ENCODE data around the gene EXOC6B.
"Not testable (repeated sequence)": the region's sequence is repeated elsewhere in the genome, so short reads cannot be mapped to it uniquely, and the experiment has no call there.

Gene EXOC6B

DNA sequence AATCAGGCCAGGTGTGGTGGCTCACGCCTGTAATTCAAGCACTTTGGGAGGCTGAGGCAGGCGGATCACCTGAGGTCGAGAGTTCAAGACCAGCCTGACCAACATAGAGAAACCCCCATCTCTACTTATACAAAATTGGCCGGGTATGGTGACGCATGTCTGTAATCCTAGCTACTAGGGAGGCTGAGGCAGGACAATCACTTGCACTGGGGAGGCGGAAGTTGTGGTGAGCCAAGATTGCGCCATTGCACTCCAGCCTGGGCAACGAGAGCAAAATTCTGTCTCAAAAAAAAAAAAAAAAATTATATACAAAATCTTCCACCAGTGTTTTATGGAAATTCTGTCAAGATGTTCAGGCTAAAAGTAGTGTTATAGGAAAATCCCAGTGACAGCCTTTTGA, 290.2 kb downstream of the EXOC6B start:
- H3K27me3 Mint-ChIP-seq; H3K27ac Mint-ChIP-seq; DNase-seq; H3K4me3 Mint-ChIP-seq; H3K9me3 Mint-ChIP-seq; ATAC-seq (replicated peaks); H3K36me3 Mint-ChIP-seq (ENCODE audit: insufficient read depth); H3K4me1 Mint-ChIP-seq (ENCODE audit: low read depth in 2 of 2): not testable (repeated sequence)

DNA sequence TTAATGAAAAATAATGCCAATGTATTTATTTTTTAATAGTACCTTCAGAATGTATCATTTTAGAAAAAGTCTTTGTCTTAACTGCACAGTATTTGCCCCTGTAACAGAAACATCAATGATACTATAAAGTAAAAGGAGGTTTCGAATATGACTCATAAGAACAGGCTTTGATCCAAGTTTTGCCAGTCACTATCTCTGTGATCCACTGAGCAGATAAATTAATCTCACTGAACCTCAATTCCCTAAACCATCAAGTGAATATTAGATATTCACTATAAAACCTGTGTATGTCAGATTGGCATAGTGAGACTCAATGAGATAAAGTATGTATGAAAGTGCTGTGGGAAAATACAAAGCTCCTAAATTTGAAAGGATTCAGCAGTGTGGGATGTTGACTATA, 292.1 kb downstream of the EXOC6B start:
- Mint-ChIP-seq H3K36me3 (ENCODE audit: insufficient read depth) (no peaks in the 10 kb centered on the region), H3K4me1 (ENCODE audit: low read depth in 2 of 2) (no peaks in the 10 kb centered on the region), H3K9me3 (no peaks in the 10 kb centered on the region), H3K27ac (no peak overlapping the region), H3K4me3 (no peak overlapping the region), H3K27me3 (no peaks in the 10 kb centered on the region)
- DNase-seq (no peak), ATAC-seq (replicated peaks) (no peak)

GRCh38 chr2:72527424-72527823, 298.4 kb downstream of the EXOC6B start:
- no peaks in the 10 kb centered on the region for H3K4me1 Mint-ChIP-seq (ENCODE audit: low read depth in 2 of 2)

DNA sequence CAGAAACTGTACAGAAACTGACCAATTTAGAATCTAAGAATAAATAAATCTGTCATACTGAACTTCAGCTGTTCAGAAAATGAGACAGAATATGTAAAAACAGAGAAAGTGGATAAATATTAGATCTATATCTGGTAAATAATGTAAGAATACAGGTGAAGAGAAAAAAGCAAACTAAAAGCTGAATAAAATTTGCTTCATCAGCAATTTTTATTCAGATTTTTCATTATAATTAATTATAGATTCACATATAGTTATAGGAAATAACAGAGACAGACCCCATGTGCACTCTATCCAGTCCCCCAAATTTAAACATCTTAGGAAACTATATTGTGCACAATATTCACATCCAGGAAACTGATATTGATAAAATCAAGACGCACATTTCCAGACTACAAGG, 299.2 kb downstream of the EXOC6B start:
- H3K9me3 Mint-ChIP-seq: no peaks in the 10 kb centered on the region
- no peaks in the 10 kb centered on the region for H3K4me1 Mint-ChIP-seq (ENCODE audit: low read depth in 2 of 2)
- H3K27me3 Mint-ChIP-seq: no peaks in the 10 kb centered on the region
- no peaks in the 10 kb centered on the region for H3K36me3 Mint-ChIP-seq (ENCODE audit: insufficient read depth)
- ATAC-seq (replicated peaks) (no peak), DNase-seq (no peak)
- no peak overlapping the region for H3K27ac Mint-ChIP-seq
- no peak overlapping the region for H3K4me3 Mint-ChIP-seq

More at GRCh38 chr2:72527424-72527823, 298.4 kb downstream of the EXOC6B start:
- ATAC-seq (replicated peaks) (no peak), DNase-seq (no peak)
- H3K4me3 Mint-ChIP-seq: no peak overlapping the region
- H3K9me3 Mint-ChIP-seq: no peaks in the 10 kb centered on the region
- no peaks in the 10 kb centered on the region for H3K36me3 Mint-ChIP-seq (ENCODE audit: insufficient read depth)
- H3K27me3 Mint-ChIP-seq: no peaks in the 10 kb centered on the region
- H3K27ac Mint-ChIP-seq: no peak overlapping the region

- peaks cover 0 to 4% of the 10 kb centered on the region in 2 donors for H3K4me1 Mint-ChIP-seq (ENCODE audit: low read depth in 2 of 2)
- H3K27me3 Mint-ChIP-seq: no peaks in the 10 kb centered on the region
- DNase-seq: no peak
- no peaks in the 10 kb centered on the region for H3K9me3 Mint-ChIP-seq
- H3K27ac Mint-ChIP-seq: no peak overlapping the region
- no peak for ATAC-seq (replicated peaks)
- no peaks in the 10 kb centered on the region for H3K36me3 Mint-ChIP-seq (ENCODE audit: insufficient read depth)
- H3K4me3 Mint-ChIP-seq: no peak overlapping the region
Measured at GRCh38 chr2:72524071-72524470, 301.8 kb downstream of the EXOC6B start.

DNA sequence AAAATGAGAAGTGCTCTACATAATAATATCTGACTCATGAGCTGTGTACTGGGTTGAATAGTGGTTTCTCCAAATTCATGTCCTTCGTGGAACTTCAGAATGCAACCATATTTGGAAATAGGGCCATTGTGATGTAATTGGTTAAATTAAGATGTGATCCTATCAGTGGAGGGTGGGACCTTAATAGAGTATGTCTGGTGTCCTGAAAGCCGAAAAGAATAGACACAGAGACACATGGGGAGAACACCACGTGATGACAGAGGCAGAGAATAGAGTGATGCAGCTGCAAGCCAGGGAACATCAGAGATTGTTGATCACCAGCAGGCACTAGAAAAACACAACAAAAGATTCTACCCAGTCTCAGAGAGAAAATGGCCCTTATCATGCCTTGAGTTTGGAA, 310.1 kb downstream of the EXOC6B start:
- Mint-ChIP-seq H3K4me1 (ENCODE audit: low read depth in 2 of 2) (peaks cover 0 to 4% of the 10 kb centered on the region in 2 donors), H3K36me3 (ENCODE audit: insufficient read depth) (no peaks in the 10 kb centered on the region), H3K4me3 (no peak overlapping the region), H3K9me3 (no peaks in the 10 kb centered on the region), H3K27me3 (no peaks in the 10 kb centered on the region), H3K27ac (no peak overlapping the region)
- no peak for ATAC-seq (replicated peaks)
- no peak for DNase-seq

- Mint-ChIP-seq H3K27me3 (no peaks in the 10 kb centered on the region), H3K36me3 (ENCODE audit: insufficient read depth) (no peaks in the 10 kb centered on the region), H3K9me3 (no peaks in the 10 kb centered on the region), H3K4me3 (no peak overlapping the region), H3K4me1 (ENCODE audit: low read depth in 2 of 2) (no peaks in the 10 kb centered on the region), H3K27ac (no peak overlapping the region)
- DNase-seq (no peak), ATAC-seq (replicated peaks) (no peak)
Measured at GRCh38 chr2:72513011-72513410, 312.8 kb downstream of the EXOC6B start.

- no peak for ATAC-seq (replicated peaks)
Measured at GRCh38 chr2:72512376-72512775, 313.5 kb downstream of the EXOC6B start.

GRCh38 chr2:72511906-72512305, 313.9 kb downstream of the EXOC6B start:
- no peaks in the 10 kb centered on the region for H3K4me1 Mint-ChIP-seq (ENCODE audit: low read depth in 2 of 2)
- no peak for ATAC-seq (replicated peaks)
- H3K27me3 Mint-ChIP-seq: no peaks in the 10 kb centered on the region
- H3K4me3 Mint-ChIP-seq: no peak overlapping the region
- no peaks in the 10 kb centered on the region for H3K9me3 Mint-ChIP-seq
- no peaks in the 10 kb centered on the region for H3K36me3 Mint-ChIP-seq (ENCODE audit: insufficient read depth)
- no peak overlapping the region for H3K27ac Mint-ChIP-seq
- DNase-seq: no peak

More at GRCh38 chr2:72512376-72512775, 313.5 kb downstream of the EXOC6B start:
- Mint-ChIP-seq H3K4me3 (no peak overlapping the region), H3K4me1 (ENCODE audit: low read depth in 2 of 2) (no peaks in the 10 kb centered on the region), H3K36me3 (ENCODE audit: insufficient read depth) (no peaks in the 10 kb centered on the region), H3K27ac (no peak overlapping the region), H3K9me3 (no peaks in the 10 kb centered on the region), H3K27me3 (no peaks in the 10 kb centered on the region)
- DNase-seq: no peak

DNA sequence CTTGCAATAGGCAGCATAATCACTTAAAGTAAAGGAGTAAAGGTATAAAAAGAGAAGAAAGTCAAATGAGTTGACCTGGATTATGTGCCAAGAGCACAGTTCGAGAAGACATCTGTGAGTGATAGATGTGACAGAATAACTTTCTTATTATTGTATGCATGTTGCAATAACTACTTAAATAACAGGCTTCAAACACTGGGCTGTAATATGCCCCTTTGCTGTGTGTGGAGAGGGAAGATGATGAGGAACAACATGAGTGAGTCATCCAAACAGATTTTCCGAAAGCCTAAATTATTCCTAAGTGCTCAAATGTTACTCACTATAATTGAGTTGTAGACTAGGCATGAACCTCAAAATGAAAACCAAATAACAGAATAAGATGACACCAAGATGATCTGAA, 328.1 kb downstream of the EXOC6B start:
- peaks cover 3% of the 10 kb centered on the region for H3K36me3 Mint-ChIP-seq (ENCODE audit: insufficient read depth)
- no peak overlapping the region for H3K27ac Mint-ChIP-seq

DNA sequence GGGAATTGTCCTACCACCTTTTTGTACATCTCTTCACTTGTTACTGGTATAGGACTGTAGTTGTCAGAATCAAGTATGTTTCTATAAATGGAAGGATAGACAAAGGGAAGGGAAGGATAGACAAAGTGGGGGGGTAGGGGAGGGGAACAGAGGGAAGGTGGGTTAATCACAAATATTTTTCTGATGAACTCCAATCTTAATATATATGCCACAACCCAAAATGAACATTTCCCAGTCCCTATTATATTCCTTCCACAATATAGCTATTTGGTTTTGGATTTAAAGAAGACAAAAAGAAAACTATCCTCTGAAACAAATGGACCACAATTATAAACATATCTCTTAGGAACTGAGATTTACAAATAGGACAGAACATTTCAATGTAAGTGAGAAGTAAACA, 329.4 kb downstream of the EXOC6B start:
- Mint-ChIP-seq H3K4me1 (ENCODE audit: low read depth in 2 of 2) (no peaks in the 10 kb centered on the region), H3K9me3 (no peaks in the 10 kb centered on the region), H3K4me3 (no peak overlapping the region), H3K36me3 (ENCODE audit: insufficient read depth) (peaks cover 4% of the 10 kb centered on the region), H3K27ac (no peak overlapping the region), H3K27me3 (no peaks in the 10 kb centered on the region)
- no peak for ATAC-seq (replicated peaks)
- DNase-seq: no peak

More for the DNA sequence above, 328.1 kb downstream of the EXOC6B start:
- no peaks in the 10 kb centered on the region for H3K4me1 Mint-ChIP-seq (ENCODE audit: low read depth in 2 of 2)
- no peaks in the 10 kb centered on the region for H3K27me3 Mint-ChIP-seq
- ATAC-seq (replicated peaks) (no peak), DNase-seq (no peak)
- no peak overlapping the region for H3K4me3 Mint-ChIP-seq
- H3K9me3 Mint-ChIP-seq: no peaks in the 10 kb centered on the region

DNA sequence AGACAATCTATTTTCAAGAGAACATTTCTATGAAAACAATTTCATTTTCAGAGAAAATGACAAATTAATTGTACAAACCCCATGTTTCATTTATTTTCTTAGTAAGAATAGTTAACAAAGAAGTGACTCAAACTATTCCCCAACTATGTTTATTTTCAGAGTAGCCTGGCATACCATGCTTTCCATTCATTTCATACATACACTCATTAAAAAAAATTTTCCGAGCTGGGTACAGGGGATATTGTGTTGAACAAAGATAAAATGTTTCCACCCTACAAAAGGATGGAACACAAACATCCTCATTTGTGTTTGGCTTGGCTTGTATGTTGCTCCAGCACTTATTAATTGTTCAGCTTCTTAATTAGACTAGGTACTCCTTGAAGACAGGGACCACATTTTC, 331.4 kb downstream of the EXOC6B start:
- Mint-ChIP-seq H3K4me1 (ENCODE audit: low read depth in 2 of 2) (no peaks in the 10 kb centered on the region), H3K27ac (no peak overlapping the region)

DNA sequence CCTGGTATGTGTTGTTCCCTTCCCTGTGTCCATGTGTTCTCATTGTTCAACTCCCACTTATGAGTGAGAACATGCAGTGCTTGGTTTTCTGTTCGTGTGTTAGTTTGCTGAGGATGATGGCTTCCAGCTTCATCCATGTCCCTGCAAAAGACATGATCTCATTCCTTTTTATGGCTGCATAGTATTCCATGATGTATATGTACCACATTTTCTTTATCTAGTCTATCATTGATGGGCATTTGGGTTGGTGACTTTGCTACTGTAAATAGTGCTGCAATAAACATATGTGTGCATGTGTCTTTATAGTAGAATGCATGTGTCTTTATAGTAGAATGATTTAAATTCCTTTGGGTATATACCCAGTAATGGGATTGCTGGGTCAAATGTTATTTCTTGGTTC, 341.2 kb downstream of the EXOC6B start:
- DNase-seq; H3K4me1 Mint-ChIP-seq (ENCODE audit: low read depth in 2 of 2); ATAC-seq (replicated peaks); H3K4me3 Mint-ChIP-seq; H3K9me3 Mint-ChIP-seq; H3K27me3 Mint-ChIP-seq; H3K27ac Mint-ChIP-seq; H3K36me3 Mint-ChIP-seq (ENCODE audit: insufficient read depth): not testable (repeated sequence)

More for the DNA sequence above, 331.4 kb downstream of the EXOC6B start:
- no peaks in the 10 kb centered on the region for H3K27me3 Mint-ChIP-seq
- no peaks in the 10 kb centered on the region for H3K9me3 Mint-ChIP-seq
- H3K4me3 Mint-ChIP-seq: no peak overlapping the region
- ATAC-seq (replicated peaks): no peak
- no peak for DNase-seq
- peaks cover 4% of the 10 kb centered on the region for H3K36me3 Mint-ChIP-seq (ENCODE audit: insufficient read depth)

DNA sequence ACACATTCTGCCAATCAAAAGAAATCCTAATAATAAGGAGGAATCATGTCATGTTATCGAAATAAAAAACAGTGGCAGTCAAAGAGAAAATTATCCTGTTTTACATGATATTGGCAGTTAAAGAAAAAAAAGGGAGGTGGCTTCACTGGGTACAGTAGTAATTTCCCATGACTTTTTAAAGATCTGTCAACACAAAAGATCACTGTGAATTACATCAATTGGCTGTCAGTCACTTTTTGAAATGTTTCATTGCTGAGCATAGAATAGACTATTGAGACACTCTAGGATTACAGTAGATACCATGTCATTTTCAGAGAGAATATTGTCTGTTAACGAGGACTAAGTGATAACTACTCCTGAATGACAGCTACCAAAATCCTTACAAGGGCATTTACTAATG, 342.5 kb downstream of the EXOC6B start:
- ATAC-seq (replicated peaks): no peak
- DNase-seq: no peak
- Mint-ChIP-seq H3K27me3 (no peaks in the 10 kb centered on the region), H3K27ac (no peak overlapping the region), H3K4me1 (ENCODE audit: low read depth in 2 of 2) (no peaks in the 10 kb centered on the region), H3K9me3 (peaks cover 0 to 5% of the 10 kb centered on the region in 2 donors), H3K36me3 (ENCODE audit: insufficient read depth) (peaks cover 9% of the 10 kb centered on the region), H3K4me3 (no peak overlapping the region)

DNA sequence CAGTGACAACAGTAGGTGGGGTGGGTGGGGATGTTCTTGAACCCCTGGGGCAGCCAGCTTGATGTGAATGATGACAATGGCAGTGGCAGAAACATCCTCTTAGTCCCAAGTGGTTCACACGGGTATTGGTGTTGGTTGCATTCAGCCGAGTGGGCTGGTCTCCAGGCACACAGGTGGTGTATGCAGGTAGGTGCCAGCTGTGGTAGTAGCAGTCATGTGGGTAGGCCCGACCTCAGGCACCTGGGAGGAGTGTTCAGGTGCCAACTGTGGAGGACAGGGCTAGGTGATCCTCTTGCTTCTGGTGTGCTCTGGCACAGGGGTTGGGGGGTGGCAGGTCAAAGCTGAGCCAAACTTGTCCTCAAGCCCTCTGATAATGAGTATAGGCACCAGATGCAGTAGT, 350.6 kb downstream of the EXOC6B start:
- DNase-seq: no peak
- H3K27ac Mint-ChIP-seq: no peak overlapping the region
- no peaks in the 10 kb centered on the region for H3K27me3 Mint-ChIP-seq
- H3K9me3 Mint-ChIP-seq: peaks cover 7 to 38% of the 10 kb centered on the region in 2 donors
- peaks cover 6% of the 10 kb centered on the region for H3K36me3 Mint-ChIP-seq (ENCODE audit: insufficient read depth)
- ATAC-seq (replicated peaks): no peak
- no peaks in the 10 kb centered on the region for H3K4me1 Mint-ChIP-seq (ENCODE audit: low read depth in 2 of 2)
- no peak overlapping the region for H3K4me3 Mint-ChIP-seq

Measured in effector memory CD8-positive, alpha-beta T cell (primary cell).